Activated CD4-positive, alpha-beta memory T cell treated with anti-CD3 and anti-CD28 coated beads, Interleukin-2, amount 10 ng/mL, durations not matched to agents 7 days and 5 days (primary cell): Measurements from ENCODE around the gene SMYD4. TPM values are rescaled to one million over a fixed set of nuclear protein-coding genes. Genes with fewer than 3 reads are reported as not detected.

Experiments
- CTCF ChIA-PET: fragments of 350-600 bp; sonication (Branson Sonifier 250); formaldehyde crosslinking; loops from one replicate; lab custom pipeline; 2021; ENCODE audit warnings: antibody characterized with exemption, inconsistent platforms; lab: Charles Lee
- POLR2A ChIA-PET: fragments of 350-600 bp; sonication (Branson Sonifier 250); formaldehyde crosslinking; loops from one replicate; lab custom pipeline; 2021; ENCODE audit warnings: antibody characterized with exemption; lab: Charles Lee
- DNase-seq: peaks from one replicate; pipeline ENCODE4 v3.0.0-alpha.2; 2020
- H3K27ac Mint-ChIP-seq: one replicate; pipeline ENCODE4 v1.8.0; 2021; ENCODE audit warnings: mild to moderate bottlenecking, mixed read lengths
- H3K27me3 Mint-ChIP-seq: one replicate; pipeline ENCODE4 v1.8.0; 2021; ENCODE audit warnings: mixed read lengths
- H3K36me3 Mint-ChIP-seq: one replicate; pipeline ENCODE4 v1.8.0; 2021; ENCODE audit warnings: low read depth, mixed read lengths
- H3K4me1 Mint-ChIP-seq: one replicate; pipeline ENCODE4 v1.8.0; 2021; ENCODE audit warnings: mixed read lengths
- H3K4me3 Mint-ChIP-seq: one replicate; pipeline ENCODE4 v1.8.0; 2021; ENCODE audit warnings: mild to moderate bottlenecking, mixed read lengths
- H3K9me3 Mint-ChIP-seq: one replicate; pipeline ENCODE4 v1.8.0; 2021; ENCODE audit warnings: mixed read lengths
- total RNA-seq, 2 experiments: library from RNA; stranded (reverse); gene quantifications; one replicate each; pipeline ENCODE4 v1.2.3, GENCODE V29; 2021

SMYD4 gene
- total RNA-seq, 2 experiments from 2014 or later: 27.4 to 29.3 TPM

DNA sequence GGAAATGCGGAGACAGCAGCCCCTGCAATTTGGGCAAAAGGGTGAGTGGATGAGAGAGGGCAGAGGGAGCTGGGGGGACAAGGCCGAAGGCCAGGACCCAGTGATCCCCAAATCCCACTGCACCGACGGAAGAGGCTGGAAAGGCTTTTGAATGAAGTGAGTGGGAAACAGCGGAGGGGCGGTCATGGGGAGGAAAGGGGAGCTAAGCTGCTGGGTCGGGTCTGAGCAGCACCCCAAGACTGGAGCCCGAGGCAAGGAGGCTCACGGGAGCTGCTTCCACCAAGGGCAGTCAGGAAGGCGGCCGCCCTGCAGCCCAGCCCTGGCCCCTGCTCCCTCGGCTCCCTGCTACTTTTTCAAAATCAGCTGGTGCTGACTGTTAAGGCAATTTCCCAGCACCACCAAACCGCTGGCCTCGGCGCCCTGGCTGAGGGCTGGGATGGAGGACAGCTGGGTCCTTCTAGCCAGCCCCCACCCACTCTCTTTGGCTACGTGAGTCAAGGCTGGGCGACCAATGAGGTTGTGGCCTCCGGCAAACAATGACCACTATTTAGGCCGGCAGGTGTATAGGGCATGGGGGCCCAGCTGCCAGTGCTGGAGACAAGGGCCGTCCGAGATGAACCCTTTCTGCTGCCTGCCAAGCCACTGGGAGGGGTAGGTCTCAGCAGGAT lies 67.3 kb downstream of the SMYD4 start:
- DNase-seq: no peak
- H3K27ac Mint-ChIP-seq: no peak overlapping the region
- CTCF ChIA-PET: interaction anchor here (0.9 to 5.8 kb wide), 3 partner anchors 41 to 91 kb away, joined by 3 to 44 read pairs (median 3); no protein-coding TSS in a partner anchor

DNA sequence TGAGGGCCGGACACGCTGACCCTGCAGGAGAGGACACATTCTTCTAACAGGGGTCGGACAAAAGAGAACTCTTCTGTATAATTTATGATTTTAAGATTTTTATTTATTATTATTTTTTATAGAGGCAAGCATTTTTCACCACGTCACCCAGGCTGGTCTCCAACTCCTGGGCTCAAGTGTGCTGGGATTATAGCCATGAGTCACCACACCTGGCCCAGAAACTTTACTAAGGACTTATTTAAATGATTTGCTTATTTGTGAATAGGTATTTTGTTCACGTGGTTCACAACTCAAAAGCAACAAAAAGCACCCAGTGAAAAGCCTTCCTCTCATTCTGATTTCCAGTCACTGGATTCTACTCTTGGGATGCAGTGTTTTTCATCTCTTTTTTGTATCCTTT lies 70.2 kb downstream of the SMYD4 start:
- ChIA-PET POLR2A (no interaction called here), CTCF (no interaction called here)
- no peak for DNase-seq
- Mint-ChIP-seq H3K9me3 (no peaks in the 10 kb centered on the region), H3K4me1 (peaks cover 27% of the 10 kb centered on the region), H3K27ac (no peak overlapping the region), H3K4me3 (no peak overlapping the region), H3K36me3 (peaks cover 2% of the 10 kb centered on the region), H3K27me3 (peaks cover 7% of the 10 kb centered on the region)

More for the DNA sequence above, 67.3 kb downstream of the SMYD4 start:
- Mint-ChIP-seq H3K27me3 (peaks cover 5% of the 10 kb centered on the region), H3K36me3 (peaks cover 2% of the 10 kb centered on the region), H3K4me1 (peaks cover 29% of the 10 kb centered on the region), H3K9me3 (no peaks in the 10 kb centered on the region), H3K4me3 (no peak overlapping the region)
- POLR2A ChIA-PET: interaction anchor here (1.0 to 4.4 kb wide), 5 partner anchors 10 to 67 kb away, joined by 3 to 33 read pairs (median 6); partner anchors contain the start of genes RPA1, SMYD4 and WDR81

DNA sequence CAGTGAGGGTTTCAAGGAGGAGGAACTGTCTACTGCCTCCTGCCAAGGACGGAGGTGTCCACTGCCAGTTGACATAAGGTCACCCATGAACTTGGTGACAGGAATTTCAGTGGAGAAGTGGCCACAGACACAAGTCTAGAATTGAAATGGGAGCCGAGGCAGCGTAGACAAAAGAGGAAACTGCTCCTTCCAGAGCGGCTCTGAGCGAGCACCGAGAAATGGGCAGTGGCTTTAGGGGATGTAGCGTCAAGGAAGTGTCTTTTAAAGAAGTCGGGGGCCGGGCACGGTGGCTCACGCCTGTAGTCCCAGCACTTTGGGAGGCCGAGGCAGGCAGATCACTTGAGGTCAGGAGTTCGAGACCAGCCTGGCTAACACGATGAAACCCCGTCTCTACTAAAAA lies 70.9 kb downstream of the SMYD4 start:
- no peaks in the 10 kb centered on the region for H3K9me3 Mint-ChIP-seq
- CTCF ChIA-PET: no interaction called here
- H3K4me1 Mint-ChIP-seq: peaks cover 20% of the 10 kb centered on the region
- POLR2A ChIA-PET: no interaction called here
- H3K27me3 Mint-ChIP-seq: peaks cover 7% of the 10 kb centered on the region
- H3K36me3 Mint-ChIP-seq: no peaks in the 10 kb centered on the region
- DNase-seq: no peak
- no peak overlapping the region for H3K27ac Mint-ChIP-seq
- H3K4me3 Mint-ChIP-seq: no peak overlapping the region

DNA sequence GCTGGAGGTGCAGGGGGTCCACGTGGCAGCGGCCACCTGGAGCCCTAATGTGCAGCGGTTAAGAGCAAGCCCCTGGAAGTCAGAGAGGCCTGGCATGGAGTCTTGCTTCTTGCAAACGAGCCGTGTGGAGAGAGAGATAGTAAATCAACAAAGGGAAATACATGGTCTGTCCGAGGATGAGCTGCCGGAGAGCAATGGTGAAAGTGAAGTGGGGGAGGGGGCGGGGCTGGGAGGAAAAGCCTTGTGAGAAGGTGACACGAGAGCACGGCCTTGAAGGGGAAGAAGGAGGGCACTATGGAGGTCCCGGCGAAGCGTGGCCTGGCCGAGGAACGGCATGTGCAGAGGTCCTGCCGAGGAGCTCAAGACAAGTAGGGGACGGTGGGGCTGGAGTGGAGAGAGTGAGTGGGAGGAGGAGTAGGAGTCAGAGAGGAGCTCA lies 73.9 kb downstream of the SMYD4 start:
- Mint-ChIP-seq H3K36me3 (no peaks in the 10 kb centered on the region), H3K27ac (no peak overlapping the region), H3K27me3 (peaks cover 8% of the 10 kb centered on the region), H3K4me1 (peaks cover 1% of the 10 kb centered on the region), H3K9me3 (no peaks in the 10 kb centered on the region), H3K4me3 (no peak overlapping the region)
- POLR2A ChIA-PET: interaction anchor here (1.5 kb wide), 1 partner anchor 9 kb away, joined by 4 read pairs; no protein-coding TSS in a partner anchor
- no peak for DNase-seq
- CTCF ChIA-PET: no interaction called here

DNA sequence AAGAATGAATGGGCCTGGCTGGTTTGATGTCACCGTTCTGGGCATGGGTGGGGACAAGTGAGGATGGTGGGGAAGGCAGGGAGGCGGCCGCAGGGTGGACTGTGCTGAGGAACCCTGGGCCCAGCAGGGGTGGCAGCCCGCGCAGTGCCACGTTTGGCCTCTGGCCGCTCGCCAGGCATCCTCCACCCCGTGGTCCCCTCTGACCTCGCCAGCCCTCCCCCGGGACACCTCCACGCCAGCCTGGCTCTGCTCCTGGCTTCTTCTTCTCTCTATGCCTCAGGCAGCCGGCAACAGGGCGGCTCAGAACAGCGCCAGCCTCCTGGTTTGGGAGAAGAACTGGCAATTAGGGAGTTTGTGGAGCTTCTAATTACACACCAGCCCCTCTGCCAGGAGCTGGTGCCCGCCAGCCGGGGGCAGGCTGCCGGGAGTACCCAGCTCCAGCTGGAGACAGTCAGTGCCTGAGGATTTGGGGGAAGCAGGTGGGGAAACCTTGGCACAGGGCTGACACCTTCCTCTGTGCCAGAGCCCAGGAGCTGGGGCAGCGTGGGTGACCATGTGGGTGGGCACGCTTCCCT lies 74.4 kb downstream of the SMYD4 start:
- peaks cover 8% of the 10 kb centered on the region for H3K27me3 Mint-ChIP-seq
- no peaks in the 10 kb centered on the region for H3K36me3 Mint-ChIP-seq
- H3K4me3 Mint-ChIP-seq: no peak overlapping the region
- ChIA-PET POLR2A (interaction anchor here (1.2 to 1.9 kb wide), 3 partner anchors 9 to 39 kb away, joined by 3 to 9 read pairs (median 4); no protein-coding TSS in a partner anchor), CTCF (no interaction called here)
- no peak overlapping the region for H3K27ac Mint-ChIP-seq
- DNase-seq: no peak
- H3K9me3 Mint-ChIP-seq: no peaks in the 10 kb centered on the region
- no peaks in the 10 kb centered on the region for H3K4me1 Mint-ChIP-seq

DNA sequence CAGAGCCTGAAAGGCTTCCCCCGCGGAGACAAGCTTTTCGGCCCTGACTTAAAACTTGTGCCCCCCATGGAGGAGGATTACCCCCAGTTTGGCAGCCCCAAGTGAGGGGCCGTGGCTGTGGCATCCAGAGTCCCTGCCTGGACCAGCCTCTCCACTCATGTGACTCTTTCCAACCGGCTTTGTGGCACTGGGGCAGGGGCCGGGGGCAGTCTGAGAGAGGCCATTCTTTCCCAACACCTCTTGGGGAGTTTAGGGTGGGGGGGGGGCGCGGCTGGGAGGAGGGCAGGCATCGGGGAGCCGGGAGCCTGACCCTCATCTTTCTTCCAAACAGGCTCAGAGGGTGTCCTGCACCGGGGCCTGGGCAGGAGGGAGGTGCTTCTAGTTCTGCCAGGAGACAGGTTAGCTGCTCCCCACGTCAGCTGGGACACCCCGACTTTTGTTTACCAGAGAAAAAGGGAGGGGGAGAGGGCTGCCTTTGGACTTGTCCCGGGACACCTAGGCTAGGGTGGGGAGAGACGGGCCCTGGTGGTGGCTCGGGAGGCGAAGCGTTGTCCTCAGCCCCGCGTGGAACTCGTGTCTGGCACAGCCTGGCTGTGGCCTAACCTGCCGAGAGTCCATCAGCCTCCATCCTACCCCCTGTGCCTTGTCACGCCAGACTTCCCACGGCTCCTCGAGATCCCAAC lies 75.1 kb downstream of the SMYD4 start:
- no peak overlapping the region for H3K4me3 Mint-ChIP-seq
- peaks cover 8% of the 10 kb centered on the region for H3K27me3 Mint-ChIP-seq
- H3K4me1 Mint-ChIP-seq: no peaks in the 10 kb centered on the region
- no peak overlapping the region for H3K27ac Mint-ChIP-seq
- no peak for DNase-seq
- POLR2A ChIA-PET: interaction anchor here (1.2 to 1.9 kb wide), 2 partner anchors 11 to 38 kb away, joined by 3 to 9 read pairs; no protein-coding TSS in a partner anchor
- no peaks in the 10 kb centered on the region for H3K36me3 Mint-ChIP-seq
- no peaks in the 10 kb centered on the region for H3K9me3 Mint-ChIP-seq
- CTCF ChIA-PET: interaction anchor here (0.8 to 1.4 kb wide), 2 partner anchors 16 to 114 kb away, joined by 3 read pairs; no protein-coding TSS in a partner anchor

DNA sequence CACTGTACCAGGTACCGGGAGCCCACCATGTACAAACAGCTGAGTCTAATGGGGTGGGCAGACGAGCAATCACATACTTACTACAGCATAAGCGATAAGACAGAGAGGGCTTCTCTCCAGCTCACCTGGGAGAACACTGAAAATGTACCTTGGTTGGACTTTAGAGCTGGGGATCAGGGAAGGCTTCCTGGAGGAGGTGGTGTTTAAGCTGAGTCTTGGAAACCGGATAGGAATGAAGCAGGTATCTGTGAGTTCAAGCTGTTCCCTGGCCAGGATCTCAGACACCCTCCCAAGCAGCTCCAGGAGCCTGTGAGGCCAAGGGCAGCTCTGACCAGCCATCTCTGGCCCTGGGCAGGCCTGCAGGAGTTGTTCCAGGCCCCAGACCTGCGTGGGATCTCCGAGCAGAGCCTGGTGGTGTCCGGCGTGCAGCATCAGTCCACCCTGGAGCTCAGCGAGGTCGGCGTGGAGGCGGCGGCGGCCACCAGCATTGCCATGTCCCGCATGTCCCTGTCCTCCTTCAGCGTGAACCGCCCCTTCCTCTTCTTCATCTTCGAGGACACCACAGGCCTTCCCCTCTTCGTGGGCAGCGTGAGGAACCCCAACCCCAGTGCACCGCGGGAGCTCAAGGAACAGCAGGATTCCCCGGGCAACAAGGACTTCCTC lies 75.8 kb downstream of the SMYD4 start:
- no peak overlapping the region for H3K27ac Mint-ChIP-seq
- CTCF ChIA-PET: interaction anchor here (0.8 to 1.4 kb wide), 4 partner anchors 17 to 115 kb away, joined by 3 read pairs; no protein-coding TSS in a partner anchor
- no peak overlapping the region for H3K4me3 Mint-ChIP-seq
- POLR2A ChIA-PET: interaction anchor here (1.2 to 1.9 kb wide), 2 partner anchors 11 kb away, joined by 3 to 9 read pairs; partner anchors contain the start of gene SERPINF2
- no peaks in the 10 kb centered on the region for H3K9me3 Mint-ChIP-seq
- no peak for DNase-seq
- H3K27me3 Mint-ChIP-seq: peaks cover 8% of the 10 kb centered on the region
- no peaks in the 10 kb centered on the region for H3K36me3 Mint-ChIP-seq
- H3K4me1 Mint-ChIP-seq: no peaks in the 10 kb centered on the region

DNA sequence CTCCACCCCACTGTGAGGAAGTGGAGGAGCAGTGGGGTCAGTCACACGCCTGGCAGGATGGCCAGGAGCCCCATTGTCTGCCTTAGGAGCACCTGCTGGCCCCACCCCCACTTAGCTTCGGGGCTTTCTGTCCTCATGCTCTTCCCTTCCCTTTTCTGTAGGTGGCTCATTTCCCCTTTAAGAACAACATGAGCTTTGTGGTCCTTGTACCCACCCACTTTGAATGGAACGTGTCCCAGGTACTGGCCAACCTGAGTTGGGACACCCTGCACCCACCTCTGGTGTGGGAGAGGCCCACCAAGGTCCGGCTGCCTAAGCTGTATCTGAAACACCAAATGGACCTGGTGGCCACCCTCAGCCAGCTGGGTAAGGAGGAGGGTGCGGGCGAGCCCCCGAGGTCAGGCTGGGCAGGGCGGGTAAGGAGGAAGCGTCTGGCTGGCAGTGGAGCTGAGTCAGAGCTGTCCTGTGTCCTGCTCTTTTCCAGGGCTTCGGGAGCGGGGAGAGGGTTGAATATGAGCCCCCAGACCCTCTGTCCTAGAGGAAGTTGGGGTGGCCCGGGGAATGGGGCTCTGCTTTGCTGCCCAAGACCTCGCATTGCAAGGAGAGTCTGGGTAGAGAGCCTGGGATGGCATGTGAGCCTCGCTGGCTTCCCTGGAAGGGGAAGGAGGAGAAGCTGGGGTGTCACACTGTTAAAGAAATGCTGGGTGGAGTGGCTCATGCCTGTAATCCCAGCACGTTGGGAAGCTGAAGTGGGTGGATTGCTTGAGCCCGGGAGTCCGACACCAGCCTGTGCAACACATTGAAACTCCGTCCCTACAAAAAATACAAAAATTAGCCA lies 77.1 kb downstream of the SMYD4 start:
- Mint-ChIP-seq H3K9me3 (no peaks in the 10 kb centered on the region), H3K27ac (no peak overlapping the region), H3K36me3 (no peaks in the 10 kb centered on the region), H3K27me3 (peaks cover 3% of the 10 kb centered on the region), H3K4me1 (no peaks in the 10 kb centered on the region), H3K4me3 (no peak overlapping the region)
- DNase-seq: no peak
- ChIA-PET CTCF (interaction anchor here (0.5 to 1.3 kb wide), 4 partner anchors 12 to 73 kb away, joined by 3 to 4 read pairs (median 3); no protein-coding TSS in a partner anchor), POLR2A (interaction anchor here (1.2 kb wide), 1 partner anchor 10 kb away, joined by 3 read pairs; the partner anchor contains the start of gene SERPINF2)

DNA sequence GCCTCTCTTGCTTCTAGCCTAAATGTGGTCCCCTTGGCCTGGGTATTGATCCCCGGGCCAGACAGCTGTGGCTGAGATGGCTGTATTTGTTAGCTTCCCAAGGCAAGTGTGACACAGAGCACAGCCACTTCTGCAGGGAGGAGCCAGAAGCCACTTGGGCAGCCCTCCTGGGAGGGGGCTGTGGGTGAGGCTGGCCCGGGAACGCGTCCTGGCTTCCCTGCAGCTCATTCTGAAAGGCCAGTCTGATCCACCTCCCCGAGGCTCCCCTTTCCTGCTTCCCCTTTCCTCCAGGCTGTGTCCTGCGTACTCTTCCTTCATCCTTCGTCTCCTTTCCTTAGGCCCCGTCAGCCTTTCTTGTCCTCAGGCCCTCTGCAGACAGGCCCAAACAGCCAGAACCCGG lies 79.1 kb downstream of the SMYD4 start:
- ChIA-PET POLR2A (no interaction called here), CTCF (no interaction called here)
- H3K4me3 Mint-ChIP-seq: no peak overlapping the region
- no peaks in the 10 kb centered on the region for H3K4me1 Mint-ChIP-seq
- DNase-seq: no peak
- H3K9me3 Mint-ChIP-seq: no peaks in the 10 kb centered on the region
- H3K27me3 Mint-ChIP-seq: peaks cover 1% of the 10 kb centered on the region
- no peak overlapping the region for H3K27ac Mint-ChIP-seq
- no peaks in the 10 kb centered on the region for H3K36me3 Mint-ChIP-seq

DNA sequence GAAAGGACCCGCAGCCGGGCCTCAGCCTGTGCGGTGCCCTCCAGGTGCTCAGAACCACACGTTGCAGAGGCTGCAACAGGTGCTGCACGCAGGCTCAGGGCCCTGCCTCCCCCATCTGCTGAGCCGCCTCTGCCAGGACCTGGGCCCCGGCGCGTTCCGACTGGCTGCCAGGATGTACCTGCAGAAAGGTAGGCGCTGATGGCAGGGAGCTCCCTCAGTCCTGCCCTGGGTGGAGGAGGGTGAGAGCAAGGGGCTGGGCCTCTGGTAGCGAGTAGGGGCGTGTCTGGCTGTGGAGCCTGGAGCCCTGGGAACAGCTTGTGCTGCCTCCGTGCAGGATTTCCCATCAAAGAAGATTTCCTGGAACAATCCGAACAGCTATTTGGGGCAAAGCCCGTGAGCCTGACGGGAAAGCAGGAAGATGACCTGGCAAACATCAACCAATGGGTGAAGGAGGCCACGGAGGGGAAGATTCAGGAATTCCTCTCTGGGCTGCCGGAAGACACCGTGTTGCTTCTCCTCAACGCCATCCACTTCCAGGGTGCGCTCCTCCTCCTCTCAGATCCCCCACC lies 82.6 kb downstream of the SMYD4 start:
- DNase-seq: no peak
- POLR2A ChIA-PET: interaction anchor here (0.8 kb wide), 1 partner anchor 16 kb away, joined by 3 read pairs; no protein-coding TSS in a partner anchor
- H3K27ac Mint-ChIP-seq: no peak overlapping the region
- H3K27me3 Mint-ChIP-seq: no peaks in the 10 kb centered on the region
- H3K36me3 Mint-ChIP-seq: no peaks in the 10 kb centered on the region
- no peak overlapping the region for H3K4me3 Mint-ChIP-seq
- no peaks in the 10 kb centered on the region for H3K4me1 Mint-ChIP-seq
- CTCF ChIA-PET: no interaction called here
- H3K9me3 Mint-ChIP-seq: no peaks in the 10 kb centered on the region

DNA sequence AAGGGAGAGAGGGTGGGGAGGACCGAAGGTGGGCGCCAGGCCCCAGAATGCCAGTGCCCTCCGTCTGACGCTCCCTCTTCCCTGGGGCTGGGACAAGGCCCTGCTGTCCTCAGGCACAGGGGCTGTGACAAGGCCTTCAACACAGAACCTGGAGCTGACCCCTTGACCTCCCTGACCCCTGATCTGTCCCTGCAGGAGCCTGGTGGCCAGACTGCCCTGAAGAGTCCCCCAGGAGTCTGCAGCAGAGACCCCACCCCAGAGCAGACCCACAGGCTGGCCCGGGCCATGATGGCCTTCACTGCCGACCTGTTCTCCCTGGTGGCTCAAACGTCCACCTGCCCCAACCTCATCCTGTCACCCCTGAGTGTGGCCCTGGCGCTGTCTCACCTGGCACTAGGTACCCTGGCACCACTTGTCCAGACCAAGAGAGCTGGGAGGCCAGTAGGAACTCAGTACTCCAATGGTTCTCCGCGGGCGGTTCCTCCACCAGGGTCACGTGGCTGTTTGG lies 84.1 kb downstream of the SMYD4 start:
- ChIA-PET POLR2A (no interaction called here), CTCF (no interaction called here)
- DNase-seq: no peak
- no peak overlapping the region for H3K27ac Mint-ChIP-seq
- no peaks in the 10 kb centered on the region for H3K36me3 Mint-ChIP-seq
- H3K4me3 Mint-ChIP-seq: no peak overlapping the region
- no peaks in the 10 kb centered on the region for H3K4me1 Mint-ChIP-seq
- H3K27me3 Mint-ChIP-seq: no peaks in the 10 kb centered on the region
- no peaks in the 10 kb centered on the region for H3K9me3 Mint-ChIP-seq
